Breast epithelium (tissue), 3 donors: Measurements from ENCODE around the gene AQP11.

Experiments used
- POLR2A ChIP-seq: fragments of 450-650 bp; IDR thresholded peaks from one replicate; pipeline ENCODE4 v1.6.1; 2016; ENCODE audit warnings: antibody characterized with exemption, mild to moderate bottlenecking, moderate library complexity
- TF ChIP-seq, protein P1 (sequence below), 3 donors: fragments of 450-650 bp; IDR thresholded peaks; one replicate each; pipeline ENCODE4 v1.5.1; 2016 to 2017; ENCODE audit warnings: antibody characterized with exemption in 3 of 3, mild to moderate bottlenecking in 3 of 3, moderate library complexity in 3 of 3

DNA sequence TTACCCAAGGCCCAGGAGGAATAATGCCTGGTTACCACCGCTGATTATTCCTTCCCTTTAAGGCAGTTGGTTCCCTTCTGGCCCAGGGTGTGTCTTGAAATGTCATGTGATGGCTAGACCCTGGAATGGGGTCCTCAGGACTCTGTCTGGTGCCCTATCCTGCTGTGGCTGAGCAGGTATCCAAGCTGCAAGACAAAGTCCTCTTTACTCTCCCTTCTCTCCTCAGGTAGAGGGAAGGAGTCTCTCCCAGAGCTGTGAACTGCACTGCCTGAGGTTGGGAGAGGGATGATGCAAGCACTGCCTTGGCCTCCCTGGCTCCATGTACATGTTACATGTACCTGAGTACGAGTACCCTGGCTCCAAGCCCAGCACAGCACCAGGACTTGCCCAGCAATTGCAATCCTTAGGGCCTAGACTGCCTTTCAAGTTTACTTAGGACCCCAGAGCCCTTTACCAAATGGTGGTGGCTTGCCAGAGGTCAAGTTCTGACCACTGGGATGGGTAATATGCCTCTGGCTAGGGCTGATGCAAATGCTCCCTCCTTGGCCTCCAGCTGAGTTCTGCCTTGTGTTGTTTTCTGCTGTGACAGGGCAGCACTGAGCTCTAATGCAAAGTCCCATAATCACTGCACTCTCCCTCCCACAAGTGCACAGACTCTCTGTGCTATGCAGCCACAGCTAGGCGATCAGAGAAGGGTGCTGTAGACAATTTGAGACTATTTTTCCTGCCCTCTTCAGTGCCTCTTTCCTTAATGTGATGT is 20.7 kb upstream of the AQP11 start:
- TF ChIP-seq, protein P1, sequence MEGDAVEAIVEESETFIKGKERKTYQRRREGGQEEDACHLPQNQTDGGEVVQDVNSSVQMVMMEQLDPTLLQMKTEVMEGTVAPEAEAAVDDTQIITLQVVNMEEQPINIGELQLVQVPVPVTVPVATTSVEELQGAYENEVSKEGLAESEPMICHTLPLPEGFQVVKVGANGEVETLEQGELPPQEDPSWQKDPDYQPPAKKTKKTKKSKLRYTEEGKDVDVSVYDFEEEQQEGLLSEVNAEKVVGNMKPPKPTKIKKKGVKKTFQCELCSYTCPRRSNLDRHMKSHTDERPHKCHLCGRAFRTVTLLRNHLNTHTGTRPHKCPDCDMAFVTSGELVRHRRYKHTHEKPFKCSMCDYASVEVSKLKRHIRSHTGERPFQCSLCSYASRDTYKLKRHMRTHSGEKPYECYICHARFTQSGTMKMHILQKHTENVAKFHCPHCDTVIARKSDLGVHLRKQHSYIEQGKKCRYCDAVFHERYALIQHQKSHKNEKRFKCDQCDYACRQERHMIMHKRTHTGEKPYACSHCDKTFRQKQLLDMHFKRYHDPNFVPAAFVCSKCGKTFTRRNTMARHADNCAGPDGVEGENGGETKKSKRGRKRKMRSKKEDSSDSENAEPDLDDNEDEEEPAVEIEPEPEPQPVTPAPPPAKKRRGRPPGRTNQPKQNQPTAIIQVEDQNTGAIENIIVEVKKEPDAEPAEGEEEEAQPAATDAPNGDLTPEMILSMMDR (IDR thresholded peaks at IDR 0.05) = no peak
- TF ChIP-seq POLR2A = no peak
